ENCODE data around the gene CASP1.
A peak's percentile ranks its signal among the peaks of the same experiment; 100 is the strongest.
"Not testable (repeated sequence)": the region's sequence is repeated elsewhere in the genome, so short reads cannot be mapped to it uniquely, and the experiment has no call there.

Gene CASP1

GRCh38 chr11:105045676-105046296 is 10.8 kb upstream of the CASP1 start:
- DNase-seq (ENCODE audit: low spot score), result peak; percentile 22

- peak; percentile 35 for DNase-seq (ENCODE audit: low spot score)
Observed at GRCh38 chr11:105044557-105045524, 9.9 kb upstream of the CASP1 start, which contains the start of gene CARD16. TSS of gene CARD16 (minus strand) at chr11:105045335. CDS start at chr11:105045297, 38 bp downstream.

- no peak for DNase-seq (ENCODE audit: low spot score)
Observed at GRCh38 chr11:105042178-105042577, 7.2 kb upstream of the CASP1 start.

- no peak for DNase-seq (ENCODE audit: low spot score)
Observed at GRCh38 chr11:105040703-105041102, 5.8 kb upstream of the CASP1 start.

GRCh38 chr11:105034388-105034787 is 556 bp downstream of the CASP1 start:
- not testable (repeated sequence) for DNase-seq (ENCODE audit: low spot score)

- no peak for DNase-seq (ENCODE audit: low spot score)
Observed at GRCh38 chr11:105033781-105034180, 1.2 kb downstream of the CASP1 start.

GRCh38 chr11:105033343-105033742 is 1.6 kb downstream of the CASP1 start:
- DNase-seq (ENCODE audit: low spot score), result peak; percentile 7

GRCh38 chr11:105032495-105032894 is 2.4 kb downstream of the CASP1 start:
- no peak for DNase-seq (ENCODE audit: low spot score)

- DNase-seq (ENCODE audit: low spot score), result no peak
Observed at GRCh38 chr11:105027678-105028077, 7.3 kb downstream of the CASP1 start.

- no peak for DNase-seq (ENCODE audit: low spot score)
Observed at GRCh38 chr11:105024394-105024793, 10.6 kb downstream of the CASP1 start.

- DNase-seq (ENCODE audit: low spot score), result no peak
Observed at GRCh38 chr11:105023003-105023402, 11.9 kb downstream of the CASP1 start, which contains the start of gene CASP5. TSS of gene CASP5 (minus strand) at chr11:105023168. CDS start at chr11:105023136, 32 bp downstream.

GRCh38 chr11:105022527-105022926 is 12.4 kb downstream of the CASP1 start:
- no peak for DNase-seq (ENCODE audit: low spot score)

- DNase-seq (ENCODE audit: low spot score), result no peak
Observed at GRCh38 chr11:105007463-105007862, 27.5 kb downstream of the CASP1 start.

GRCh38 chr11:105005451-105005845 is 29.5 kb downstream of the CASP1 start:
- DNase-seq (ENCODE audit: low spot score), result no peak

- DNase-seq (ENCODE audit: low spot score), result no peak
Observed at GRCh38 chr11:105004021-105004420, 30.9 kb downstream of the CASP1 start.

GRCh38 chr11:105003151-105003550 is 31.8 kb downstream of the CASP1 start:
- DNase-seq (ENCODE audit: low spot score), result no peak

- no peak for DNase-seq (ENCODE audit: low spot score)
Observed at GRCh38 chr11:105000797-105001196, 34.1 kb downstream of the CASP1 start.

GRCh38 chr11:105000167-105000566 is 34.8 kb downstream of the CASP1 start:
- DNase-seq (ENCODE audit: low spot score), result no peak

- no peak for DNase-seq (ENCODE audit: low spot score)
Observed at GRCh38 chr11:104999721-105000120, 35.2 kb downstream of the CASP1 start.

GRCh38 chr11:104997288-104997687 is 37.7 kb downstream of the CASP1 start:
- DNase-seq (ENCODE audit: low spot score), result no peak

GRCh38 chr11:104995001-104995408 is 39.9 kb downstream of the CASP1 start:
- DNase-seq (ENCODE audit: low spot score), result no peak

GRCh38 chr11:104992781-104993180 is 42.2 kb downstream of the CASP1 start:
- no peak for DNase-seq (ENCODE audit: low spot score)

GRCh38 chr11:104991994-104992393 is 43.0 kb downstream of the CASP1 start:
- no peak for DNase-seq (ENCODE audit: low spot score)

Measured in AG20443 (cell line).